SK-N-MC (cell line): ENCODE results near the gene LARGE1.

ENCODE experiments used
- DNase-seq: peaks from one replicate; pipeline ENCODE4 v3.0.0-alpha.2; 2011; ENCODE audit warnings: low read depth, low spot score
- H3K27ac ChIP-seq: fragments of 200-600 bp; sonication (generic); 2 replicates; pipeline ENCODE4 v1.5.1; 2016; ENCODE audit warnings: mixed run types
- H3K36me3 ChIP-seq: fragments of 200-600 bp; sonication (generic); 2 replicates; pipeline ENCODE4 v1.6.1; 2017; ENCODE audit warnings: antibody characterized with exemption, low read length, mixed read lengths; ENCODE audit not compliant: insufficient read depth
- H3K4me3 ChIP-seq: fragments of 200-600 bp; sonication (generic); 2 replicates; pipeline ENCODE4 v1.5.1; 2016
- H3K9ac ChIP-seq: fragments of 200-600 bp; sonication (generic); 2 replicates; pipeline ENCODE4 v1.8.0; 2017; ENCODE audit warnings: mixed run types, mixed read lengths; ENCODE audit not compliant: insufficient read length
- H3K9me3 ChIP-seq: fragments of 200-600 bp; sonication (generic); 2 replicates; pipeline ENCODE4 v1.6.1; 2017; ENCODE audit warnings: low read depth, mild to moderate bottlenecking, antibody characterized with exemption, low read length, moderate library complexity, mixed read lengths
- EZH2 ChIP-seq: fragments of 200-600 bp; sonication (generic); IDR thresholded peaks from one replicate; pipeline ENCODE4 v1.6.1; 2017; ENCODE audit warnings: antibody characterized with exemption
- FOXP2 ChIP-seq: optimal IDR thresholded peaks from 2 replicates; pipeline ENCODE3; 2011; ENCODE audit warnings: mild to moderate bottlenecking, moderate library complexity; ENCODE audit not compliant: insufficient read depth; ENCODE audit errors: extremely low read length, control extremely low read depth
- POLR2AphosphoS5 ChIP-seq: IDR thresholded peaks from 2 replicates; pipeline ENCODE4 v1.6.1; 2012; ENCODE audit warnings: mild to moderate bottlenecking, low read depth, low read length, borderline replicate concordance

Gene LARGE1

GRCh38 chr22:33328789-33329296 is 591.4 kb downstream of the LARGE1 start:
- Histone ChIP-seq H3K9me3 (no peaks in the 10 kb centered on the region), H3K27ac (no peak overlapping the region), H3K4me3 (no peak overlapping the region), H3K9ac (no peak overlapping the region), H3K36me3 (no peaks in the 10 kb centered on the region)
- DNase-seq, result no peak
- no peak for TF ChIP-seq EZH2
- TF ChIP-seq FOXP2, result no peak
- no peak for TF ChIP-seq POLR2AphosphoS5

- TF ChIP-seq FOXP2 (no peak), POLR2AphosphoS5 (no peak), EZH2 (no peak)
- H3K36me3 ChIP-seq, result no peaks in the 10 kb centered on the region
- no peak overlapping the region for H3K27ac ChIP-seq
- no peaks in the 10 kb centered on the region for H3K9me3 ChIP-seq
- DNase-seq, result no peak
- H3K4me3 ChIP-seq, result no peak overlapping the region
- H3K9ac ChIP-seq, result no peak overlapping the region
Observed at GRCh38 chr22:33327348-33327860, 592.9 kb downstream of the LARGE1 start.

GRCh38 chr22:33326540-33327295 is 593.6 kb downstream of the LARGE1 start:
- H3K9ac ChIP-seq, result no peak overlapping the region
- H3K27ac ChIP-seq, result no peak overlapping the region
- no peak for DNase-seq
- no peak for TF ChIP-seq FOXP2
- no peak for TF ChIP-seq EZH2
- no peak for TF ChIP-seq POLR2AphosphoS5
- no peak overlapping the region for H3K4me3 ChIP-seq
- no peaks in the 10 kb centered on the region for H3K36me3 ChIP-seq
- H3K9me3 ChIP-seq, result no peaks in the 10 kb centered on the region

- Histone ChIP-seq H3K27ac (no peak overlapping the region), H3K4me3 (no peak overlapping the region), H3K9me3 (no peaks in the 10 kb centered on the region), H3K36me3 (no peaks in the 10 kb centered on the region), H3K9ac (no peak overlapping the region)
- DNase-seq, result no peak
- TF ChIP-seq EZH2 (no peak), FOXP2 (no peak), POLR2AphosphoS5 (no peak)
Observed at GRCh38 chr22:33325232-33326004, 594.9 kb downstream of the LARGE1 start.

GRCh38 chr22:33324228-33324627 is 596.0 kb downstream of the LARGE1 start:
- TF ChIP-seq FOXP2 (no peak), EZH2 (no peak), POLR2AphosphoS5 (no peak)
- Histone ChIP-seq H3K4me3 (no peak overlapping the region), H3K27ac (no peak overlapping the region), H3K9ac (no peak overlapping the region), H3K36me3 (no peaks in the 10 kb centered on the region), H3K9me3 (no peaks in the 10 kb centered on the region)
- DNase-seq, result no peak

GRCh38 chr22:33321466-33321865 is 598.8 kb downstream of the LARGE1 start:
- no peak for TF ChIP-seq POLR2AphosphoS5
- TF ChIP-seq EZH2, result no peak
- no peak for DNase-seq
- Histone ChIP-seq H3K9ac (no peak overlapping the region), H3K9me3 (no peaks in the 10 kb centered on the region), H3K27ac (no peak overlapping the region), H3K36me3 (no peaks in the 10 kb centered on the region), H3K4me3 (no peak overlapping the region)

GRCh38 chr22:33315954-33316353 is 604.3 kb downstream of the LARGE1 start:
- Histone ChIP-seq H3K9me3 (no peaks in the 10 kb centered on the region), H3K9ac (no peak overlapping the region), H3K27ac (no peak overlapping the region), H3K36me3 (no peaks in the 10 kb centered on the region), H3K4me3 (no peak overlapping the region)
- TF ChIP-seq FOXP2 (no peak), EZH2 (no peak), POLR2AphosphoS5 (no peak)
- DNase-seq, result no peak

GRCh38 chr22:33315117-33315516 is 605.2 kb downstream of the LARGE1 start:
- no peak overlapping the region for H3K4me3 ChIP-seq
- no peak overlapping the region for H3K9ac ChIP-seq
- no peak for DNase-seq
- no peak overlapping the region for H3K27ac ChIP-seq
- TF ChIP-seq EZH2 (no peak), POLR2AphosphoS5 (no peak), FOXP2 (no peak)
- no peaks in the 10 kb centered on the region for H3K9me3 ChIP-seq
- no peaks in the 10 kb centered on the region for H3K36me3 ChIP-seq
